HS-5 (cell line): ENCODE results near the gene PPM1A.
A peak's percentile ranks its signal among the peaks of the same experiment; 100 is the strongest.

Source experiments
- DNase-seq: peaks from one replicate; pipeline ENCODE4 v3.0.0-alpha.2; 2012; ENCODE audit warnings: low read depth

PPM1A gene

GRCh38 chr14:60248697-60249318 lies at the start of gene PPM1A:
Gene PPM1A, plus strand, starts transcription at chr14:60249221. Its CDS starts 33,483 bp downstream, at chr14:60282704.
- DNase-seq = peak; percentile 67

- no peak for DNase-seq
Observed at GRCh38 chr14:60199321-60199720, 49.7 kb upstream of the PPM1A start.

DNA sequence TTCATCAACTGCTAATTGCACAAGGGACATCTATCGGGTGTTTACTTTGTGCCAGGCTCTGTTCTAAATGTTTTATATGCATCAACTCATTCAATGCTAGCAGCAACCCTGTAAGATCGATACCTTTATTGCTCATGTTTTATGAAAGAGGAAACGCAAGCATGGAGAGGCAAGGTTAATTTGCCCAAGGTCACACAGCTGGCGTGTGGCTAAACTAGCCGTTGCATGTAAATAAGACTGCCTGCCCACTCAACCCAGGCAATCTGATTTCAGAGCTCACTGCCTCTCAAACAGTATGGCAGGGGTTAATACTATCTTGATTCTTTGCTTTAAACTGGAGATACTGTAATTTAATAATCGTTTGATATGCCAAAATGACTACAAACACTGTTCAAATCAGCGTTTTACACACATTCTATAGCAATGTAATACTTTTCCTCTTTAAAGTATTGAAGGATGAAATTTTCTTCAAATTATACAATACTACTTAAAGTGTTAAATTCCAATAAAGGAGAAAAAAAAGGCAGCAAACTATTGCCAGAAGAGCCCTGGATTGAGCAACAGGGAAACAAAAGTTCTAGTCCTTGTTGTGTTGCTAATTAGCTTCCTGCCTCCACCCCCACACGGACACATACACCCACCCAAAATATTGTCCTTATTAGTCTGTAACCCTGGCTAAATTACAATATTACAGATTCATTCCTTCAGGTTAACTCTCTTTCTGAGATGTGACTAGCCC lies 44.7 kb upstream of the PPM1A start:
- no peak for DNase-seq

GRCh38 chr14:60204843-60205774 lies 43.9 kb upstream of the PPM1A start:
- DNase-seq = no peak

DNA sequence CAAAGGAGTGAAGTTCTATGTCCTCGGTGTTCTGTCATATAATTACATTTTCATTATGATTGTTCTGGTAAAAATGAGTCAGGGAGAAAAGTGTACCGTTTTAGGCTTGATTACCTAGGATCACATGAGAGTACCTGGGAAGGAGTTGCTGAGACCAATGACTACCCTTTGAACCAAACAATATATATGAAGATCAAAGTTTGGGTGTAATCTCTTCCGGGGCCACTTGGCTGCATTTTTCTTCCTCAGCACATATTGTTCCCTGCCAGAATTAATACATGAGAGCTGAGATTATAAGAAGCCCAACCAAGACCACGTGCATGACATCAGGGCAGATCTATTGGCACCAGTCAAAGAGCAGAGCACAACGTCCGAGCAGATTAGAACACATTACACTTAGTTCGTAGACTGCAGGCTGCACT lies 42.8 kb upstream of the PPM1A start:
- DNase-seq = no peak

GRCh38 chr14:60206837-60207533 lies 42.0 kb upstream of the PPM1A start:
- no peak for DNase-seq

DNA sequence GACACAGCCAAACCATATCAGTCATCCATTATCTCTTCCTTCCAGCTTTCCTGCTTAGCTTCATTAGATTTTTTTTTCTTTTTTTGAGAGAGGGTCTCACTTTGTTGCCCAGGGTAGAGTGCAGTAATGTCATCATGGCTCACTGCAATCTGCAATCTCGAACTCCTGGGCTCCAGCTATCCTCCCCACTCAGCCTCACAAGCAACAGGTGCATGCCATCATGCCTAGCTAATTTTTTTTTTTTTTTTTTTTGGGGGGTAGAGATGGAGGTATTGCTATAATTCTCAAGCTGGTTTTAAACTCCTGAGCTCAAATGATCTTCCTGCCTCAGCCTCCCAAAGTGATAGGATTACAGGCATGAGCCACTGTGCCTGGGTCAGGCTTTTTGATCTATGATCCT lies 38.3 kb upstream of the PPM1A start:
- no peak for DNase-seq

GRCh38 chr14:60211153-60211552 lies 37.9 kb upstream of the PPM1A start:
- DNase-seq = no peak

DNA sequence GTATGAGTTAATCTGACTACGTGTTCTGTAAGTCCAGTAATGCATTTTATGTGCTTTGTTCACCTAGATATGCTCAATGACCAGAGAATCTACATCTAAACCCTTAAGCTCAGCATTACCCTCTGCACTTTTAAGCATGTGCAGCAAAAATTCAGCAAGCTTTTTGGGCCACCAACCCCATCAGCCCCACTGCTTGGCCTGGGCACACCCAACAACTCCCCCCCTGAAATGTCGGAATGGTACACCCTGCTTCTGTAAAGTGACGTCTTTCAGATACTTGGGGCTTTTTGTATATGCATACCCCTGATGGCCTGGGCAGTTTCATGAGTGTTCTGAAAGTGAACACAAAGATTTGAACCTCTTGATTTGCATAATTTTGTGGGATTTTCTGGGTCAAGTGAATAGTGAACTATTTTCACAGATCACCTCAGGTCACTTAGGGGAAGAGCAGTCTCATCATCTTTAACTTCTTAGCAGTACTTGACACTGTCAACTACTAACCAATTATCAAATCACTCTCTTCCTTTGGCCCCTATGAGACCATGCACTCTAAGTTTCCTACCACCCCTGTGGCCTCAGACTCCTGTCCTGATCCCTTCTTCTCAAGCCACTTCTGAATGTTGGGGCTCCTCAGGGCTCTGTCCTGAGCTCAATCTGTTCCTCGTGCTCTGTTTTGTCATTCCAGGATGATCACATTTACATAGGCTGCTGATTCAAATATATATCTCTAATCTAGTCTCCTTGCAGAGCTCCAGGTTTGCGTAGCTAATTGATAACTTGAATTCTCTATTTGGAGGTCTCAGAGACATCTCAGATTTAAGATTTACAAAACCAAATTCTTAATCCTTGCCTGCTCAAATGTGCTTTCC lies 36.3 kb upstream of the PPM1A start:
- DNase-seq = no peak

DNA sequence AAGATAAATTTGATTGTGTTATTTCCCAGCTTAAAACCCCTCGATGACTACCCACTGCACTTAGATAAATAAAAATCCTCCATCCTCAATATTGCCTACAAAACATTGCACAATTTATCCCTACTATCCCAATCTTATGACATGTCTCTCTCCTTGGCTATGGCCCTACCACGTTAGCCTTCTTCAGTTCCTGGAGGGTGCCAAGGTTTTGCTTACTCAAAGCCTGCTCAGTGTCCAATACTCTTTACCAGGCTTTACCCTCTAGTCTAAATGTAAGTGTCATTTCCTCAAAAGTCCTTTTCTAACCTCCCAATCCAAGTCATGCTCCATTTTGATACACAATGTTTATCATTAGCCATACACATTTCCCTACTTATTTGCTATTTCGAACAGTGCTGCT lies 35.0 kb upstream of the PPM1A start:
- no peak for DNase-seq

DNA sequence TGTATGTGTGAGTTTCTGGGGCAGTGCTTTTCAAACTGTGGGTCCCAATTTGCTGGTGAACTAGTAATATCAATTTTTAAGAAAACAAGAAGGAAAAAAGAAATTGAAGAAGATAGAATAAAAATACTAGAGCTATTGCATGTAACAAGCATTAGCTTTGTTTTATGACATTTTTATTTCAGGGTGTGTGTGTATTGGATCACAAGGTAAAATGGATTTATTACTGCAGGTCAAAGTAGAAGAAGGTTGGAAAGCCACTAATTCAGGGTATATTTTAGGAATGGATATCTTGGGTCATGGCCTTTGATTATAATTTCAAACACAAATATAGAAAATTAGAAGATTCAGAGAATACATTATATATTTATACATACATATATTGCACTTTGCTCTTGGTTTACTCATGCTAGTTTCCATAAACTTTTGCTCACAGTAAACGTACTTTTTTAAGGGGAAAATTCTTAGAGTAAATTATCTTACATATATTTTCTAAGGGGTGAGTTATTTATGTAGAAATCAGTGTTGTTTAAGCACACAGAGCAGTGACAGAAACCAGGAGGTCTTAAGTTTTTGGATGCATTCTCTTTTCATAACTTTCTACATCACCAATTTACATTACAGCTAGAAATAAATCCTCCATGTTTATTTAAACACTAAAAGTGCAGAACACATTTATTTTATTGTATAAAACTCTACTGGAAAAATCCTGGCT lies 34.5 kb upstream of the PPM1A start:
- DNase-seq = no peak

- DNase-seq = no peak
Observed at GRCh38 chr14:60215127-60215444, 33.9 kb upstream of the PPM1A start.

DNA sequence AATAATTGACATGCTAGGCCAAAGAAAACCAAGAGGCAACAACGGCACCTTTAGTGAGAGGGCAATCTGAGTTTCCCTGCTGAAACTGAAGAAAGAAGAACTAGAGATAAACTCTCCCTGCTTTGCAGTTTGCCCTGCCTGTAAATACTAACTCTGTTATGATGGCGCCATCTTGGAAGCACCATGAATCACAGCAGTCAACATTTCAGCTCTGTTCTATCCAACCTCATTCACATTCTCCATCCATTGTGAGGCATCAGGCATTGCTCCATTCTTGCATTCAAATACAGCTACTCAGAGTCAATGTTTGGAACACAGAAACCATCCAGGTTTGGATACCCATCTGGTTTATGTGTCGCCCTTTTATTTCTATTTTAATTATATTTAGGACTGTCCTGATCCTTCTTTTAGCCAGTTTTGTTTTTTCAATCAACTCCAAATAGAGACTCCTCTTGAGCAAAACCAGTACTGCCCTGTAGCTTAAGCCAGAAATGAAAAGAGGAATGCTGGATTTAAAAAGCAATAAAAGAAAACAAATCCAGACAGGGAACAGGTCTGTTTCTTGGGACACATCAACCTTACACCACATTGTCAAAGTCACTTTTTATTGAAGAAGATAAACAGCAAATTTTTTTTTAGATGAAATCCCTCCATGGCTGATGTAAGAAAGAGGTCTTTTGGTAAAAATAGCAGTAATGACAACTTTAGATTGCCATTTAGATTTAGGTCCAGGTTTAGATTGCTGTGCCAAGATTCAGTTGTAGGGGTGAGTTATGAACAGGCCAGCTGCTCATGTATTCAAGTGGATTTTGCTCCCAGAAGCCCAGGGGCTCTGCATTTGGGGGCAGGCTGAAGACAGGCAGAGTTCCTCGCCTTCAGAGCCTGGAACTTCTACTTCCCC lies 33.3 kb upstream of the PPM1A start:
- no peak for DNase-seq

GRCh38 chr14:60217713-60218112 lies 31.3 kb upstream of the PPM1A start:
- no peak for DNase-seq

DNA sequence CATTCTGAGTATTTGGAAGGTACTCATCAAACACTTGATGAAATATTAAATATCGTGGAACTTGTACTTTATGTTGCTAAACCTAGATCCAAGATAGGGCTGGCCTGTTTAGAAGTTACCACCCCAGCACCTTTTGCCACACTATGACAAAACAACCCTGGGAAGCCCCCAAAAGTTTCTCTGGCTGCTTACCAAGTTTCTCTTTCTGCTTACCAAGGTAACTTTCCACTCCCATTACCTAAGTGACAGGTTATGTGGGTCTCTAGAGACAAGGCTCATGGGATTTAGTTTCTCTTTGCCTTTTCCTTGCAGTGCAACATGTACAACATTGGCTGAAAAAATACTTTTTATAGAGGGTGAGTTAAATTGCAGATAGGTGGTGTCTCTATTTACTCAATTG lies 28.9 kb upstream of the PPM1A start:
- DNase-seq = no peak

DNA sequence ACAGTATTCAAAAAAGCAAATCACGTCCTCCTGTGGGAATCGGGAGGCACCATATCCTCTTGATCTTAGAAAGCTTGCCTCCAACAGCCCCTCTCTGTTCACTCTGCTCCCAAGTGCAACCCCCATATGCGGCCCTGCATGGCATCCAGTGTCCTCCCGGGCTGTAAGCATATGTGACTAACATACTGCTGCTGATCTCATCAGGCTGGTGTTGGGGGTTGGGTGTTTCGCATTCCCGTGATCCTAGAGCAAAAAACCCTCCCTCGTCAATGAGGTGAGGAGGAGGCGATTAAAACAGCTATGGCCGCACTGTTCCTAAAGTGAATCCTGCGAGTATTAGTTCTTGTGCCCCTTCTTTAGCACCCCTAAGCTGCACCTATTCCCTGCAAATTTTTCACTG lies 28.1 kb upstream of the PPM1A start:
- DNase-seq = no peak

DNA sequence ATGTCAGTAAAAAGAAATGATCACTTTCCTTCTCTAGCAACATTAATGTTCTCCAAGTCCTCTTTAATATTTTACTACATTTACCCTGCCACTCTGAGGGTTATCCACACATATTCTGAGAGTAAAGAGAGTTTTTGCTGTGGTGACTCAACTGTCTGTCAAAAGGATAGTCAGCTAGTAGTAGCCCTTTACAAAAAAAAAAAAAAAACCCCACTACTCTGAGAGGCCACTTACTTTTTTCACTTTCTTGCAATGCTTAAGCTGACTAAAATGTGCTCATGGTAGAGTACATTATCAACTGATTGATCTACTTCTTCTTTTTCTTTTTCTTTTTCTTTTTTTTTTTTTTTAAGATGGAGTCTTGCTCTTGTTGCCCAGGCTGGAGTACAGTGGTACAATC lies 27.6 kb upstream of the PPM1A start:
- DNase-seq = no peak

- no peak for DNase-seq
Observed at GRCh38 chr14:60222820-60223219, 26.2 kb upstream of the PPM1A start.

- DNase-seq = no peak
Observed at GRCh38 chr14:60225265-60225664, 23.8 kb upstream of the PPM1A start.

GRCh38 chr14:60226298-60226697 lies 22.7 kb upstream of the PPM1A start:
- DNase-seq = no peak
